ENCODE results near the gene ATF4. TPM values are rescaled to one million over a fixed set of nuclear protein-coding genes. Genes with fewer than 3 reads are reported as not detected.

Gene ATF4
- polyA plus RNA-seq, 1 donor from 2014 or later: 394 TPM

- Histone ChIP-seq H2AFZ (ENCODE audit: low read depth, low read length) (no peak overlapping the region), H3K79me2 (replicated peaks; ENCODE audit: insufficient read depth, low read length) (peaks cover 2% of the 10 kb centered on the region), H3K27ac (ENCODE audit: low read length) (no peak overlapping the region), H3K9me2 (ENCODE audit: insufficient read depth, low read length) (no peaks in the 10 kb centered on the region), H3K27me3 (ENCODE audit: insufficient read depth, low read depth, low read length) (no peaks in the 10 kb centered on the region), H3K9ac (ENCODE audit: low read length) (no peak overlapping the region), H3K36me3 (ENCODE audit: insufficient read depth, low read length) (peaks cover 18% of the 10 kb centered on the region), H3F3A (ENCODE audit: insufficient read depth, low read length, poor library complexity, severe bottlenecking) (no peaks in the 10 kb centered on the region), H3K4me2 (ENCODE audit: low read length) (no peak overlapping the region), H3K4me3 (ENCODE audit: low read length) (no peak overlapping the region), H4K20me1 (ENCODE audit: insufficient read depth) (no peaks in the 10 kb centered on the region), H3K9me3 (ENCODE audit: low read length) (no peaks in the 10 kb centered on the region)
- no peak for TF ChIP-seq SMC3 (conservative IDR thresholded peaks at IDR 0.05; ENCODE audit: poor library complexity)
- no peak for TF ChIP-seq POLR2AphosphoS5 (IDR thresholded peaks at IDR 0.05)
- TF ChIP-seq TAF1 (IDR thresholded peaks at IDR 0.05; ENCODE audit: low read depth): no peak
- TF ChIP-seq, protein P1, sequence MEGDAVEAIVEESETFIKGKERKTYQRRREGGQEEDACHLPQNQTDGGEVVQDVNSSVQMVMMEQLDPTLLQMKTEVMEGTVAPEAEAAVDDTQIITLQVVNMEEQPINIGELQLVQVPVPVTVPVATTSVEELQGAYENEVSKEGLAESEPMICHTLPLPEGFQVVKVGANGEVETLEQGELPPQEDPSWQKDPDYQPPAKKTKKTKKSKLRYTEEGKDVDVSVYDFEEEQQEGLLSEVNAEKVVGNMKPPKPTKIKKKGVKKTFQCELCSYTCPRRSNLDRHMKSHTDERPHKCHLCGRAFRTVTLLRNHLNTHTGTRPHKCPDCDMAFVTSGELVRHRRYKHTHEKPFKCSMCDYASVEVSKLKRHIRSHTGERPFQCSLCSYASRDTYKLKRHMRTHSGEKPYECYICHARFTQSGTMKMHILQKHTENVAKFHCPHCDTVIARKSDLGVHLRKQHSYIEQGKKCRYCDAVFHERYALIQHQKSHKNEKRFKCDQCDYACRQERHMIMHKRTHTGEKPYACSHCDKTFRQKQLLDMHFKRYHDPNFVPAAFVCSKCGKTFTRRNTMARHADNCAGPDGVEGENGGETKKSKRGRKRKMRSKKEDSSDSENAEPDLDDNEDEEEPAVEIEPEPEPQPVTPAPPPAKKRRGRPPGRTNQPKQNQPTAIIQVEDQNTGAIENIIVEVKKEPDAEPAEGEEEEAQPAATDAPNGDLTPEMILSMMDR (IDR thresholded peaks at IDR 0.05; ENCODE audit: poor library complexity, severe bottlenecking): no peak
- no peak for TF ChIP-seq EP300 (conservative IDR thresholded peaks at IDR 0.05; ENCODE audit: poor library complexity, severe bottlenecking)
- no peak for TF ChIP-seq MXI1 (conservative IDR thresholded peaks at IDR 0.05; ENCODE audit: poor library complexity, severe bottlenecking)
- TF ChIP-seq, protein P2, sequence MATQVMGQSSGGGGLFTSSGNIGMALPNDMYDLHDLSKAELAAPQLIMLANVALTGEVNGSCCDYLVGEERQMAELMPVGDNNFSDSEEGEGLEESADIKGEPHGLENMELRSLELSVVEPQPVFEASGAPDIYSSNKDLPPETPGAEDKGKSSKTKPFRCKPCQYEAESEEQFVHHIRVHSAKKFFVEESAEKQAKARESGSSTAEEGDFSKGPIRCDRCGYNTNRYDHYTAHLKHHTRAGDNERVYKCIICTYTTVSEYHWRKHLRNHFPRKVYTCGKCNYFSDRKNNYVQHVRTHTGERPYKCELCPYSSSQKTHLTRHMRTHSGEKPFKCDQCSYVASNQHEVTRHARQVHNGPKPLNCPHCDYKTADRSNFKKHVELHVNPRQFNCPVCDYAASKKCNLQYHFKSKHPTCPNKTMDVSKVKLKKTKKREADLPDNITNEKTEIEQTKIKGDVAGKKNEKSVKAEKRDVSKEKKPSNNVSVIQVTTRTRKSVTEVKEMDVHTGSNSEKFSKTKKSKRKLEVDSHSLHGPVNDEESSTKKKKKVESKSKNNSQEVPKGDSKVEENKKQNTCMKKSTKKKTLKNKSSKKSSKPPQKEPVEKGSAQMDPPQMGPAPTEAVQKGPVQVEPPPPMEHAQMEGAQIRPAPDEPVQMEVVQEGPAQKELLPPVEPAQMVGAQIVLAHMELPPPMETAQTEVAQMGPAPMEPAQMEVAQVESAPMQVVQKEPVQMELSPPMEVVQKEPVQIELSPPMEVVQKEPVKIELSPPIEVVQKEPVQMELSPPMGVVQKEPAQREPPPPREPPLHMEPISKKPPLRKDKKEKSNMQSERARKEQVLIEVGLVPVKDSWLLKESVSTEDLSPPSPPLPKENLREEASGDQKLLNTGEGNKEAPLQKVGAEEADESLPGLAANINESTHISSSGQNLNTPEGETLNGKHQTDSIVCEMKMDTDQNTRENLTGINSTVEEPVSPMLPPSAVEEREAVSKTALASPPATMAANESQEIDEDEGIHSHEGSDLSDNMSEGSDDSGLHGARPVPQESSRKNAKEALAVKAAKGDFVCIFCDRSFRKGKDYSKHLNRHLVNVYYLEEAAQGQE (IDR thresholded peaks at IDR 0.05; ENCODE audit: borderline replicate concordance): no peak
- TF ChIP-seq RAD21 (conservative IDR thresholded peaks at IDR 0.05): no peak
- TF ChIP-seq EZH2 (IDR thresholded peaks at IDR 0.05; ENCODE audit: borderline replicate concordance, insufficient read depth, low read length, poor library complexity, severe bottlenecking): no peak
Observed at GRCh38 chr22:39512026-39512425, 8.3 kb upstream of the ATF4 start.

DNA sequence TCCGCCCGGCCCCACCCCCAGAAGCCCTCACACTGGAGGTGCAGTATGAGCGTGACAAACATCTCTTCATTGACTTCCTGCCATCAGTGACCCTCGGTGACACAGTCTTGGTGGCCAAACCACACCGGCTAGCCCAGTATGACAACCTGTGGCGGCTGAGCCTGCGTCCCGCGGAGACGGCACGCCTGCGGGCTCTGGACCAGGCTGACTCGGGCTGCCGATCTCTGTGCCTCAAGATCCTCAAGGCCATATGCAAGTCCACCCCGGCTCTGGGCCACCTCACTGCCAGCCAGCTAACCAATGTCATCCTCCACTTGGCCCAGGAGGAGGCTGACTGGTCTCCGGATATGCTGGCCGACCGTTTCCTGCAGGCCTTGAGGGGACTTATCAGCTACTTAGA, 6.6 kb upstream of the ATF4 start:
- Histone ChIP-seq H3F3A (ENCODE audit: insufficient read depth, low read length, poor library complexity, severe bottlenecking) (peaks cover 2% of the 10 kb centered on the region), H3K27ac (ENCODE audit: low read length) (no peak overlapping the region), H3K4me3 (ENCODE audit: low read length) (no peak overlapping the region), H3K79me2 (replicated peaks; ENCODE audit: insufficient read depth, low read length) (peaks cover 2% of the 10 kb centered on the region), H3K36me3 (ENCODE audit: insufficient read depth, low read length) (peaks cover 9% of the 10 kb centered on the region), H4K20me1 (ENCODE audit: insufficient read depth) (no peaks in the 10 kb centered on the region), H3K4me2 (ENCODE audit: low read length) (no peak overlapping the region), H3K9me2 (ENCODE audit: insufficient read depth, low read length) (no peaks in the 10 kb centered on the region), H3K9ac (ENCODE audit: low read length) (no peak overlapping the region), H3K27me3 (ENCODE audit: insufficient read depth, low read depth, low read length) (no peaks in the 10 kb centered on the region), H2AFZ (ENCODE audit: low read depth, low read length) (no peak overlapping the region), H3K9me3 (ENCODE audit: low read length) (no peaks in the 10 kb centered on the region)
- TF ChIP-seq RAD21 (conservative IDR thresholded peaks at IDR 0.05) (no peak), EP300 (conservative IDR thresholded peaks at IDR 0.05; ENCODE audit: poor library complexity, severe bottlenecking) (no peak), POLR2AphosphoS5 (IDR thresholded peaks at IDR 0.05) (no peak), TAF1 (IDR thresholded peaks at IDR 0.05; ENCODE audit: low read depth) (no peak), SMC3 (conservative IDR thresholded peaks at IDR 0.05; ENCODE audit: poor library complexity) (no peak), MXI1 (conservative IDR thresholded peaks at IDR 0.05; ENCODE audit: poor library complexity, severe bottlenecking) (no peak), EZH2 (IDR thresholded peaks at IDR 0.05; ENCODE audit: borderline replicate concordance, insufficient read depth, low read length, poor library complexity, severe bottlenecking) (no peak)
- TF ChIP-seq, protein P1 (IDR thresholded peaks at IDR 0.05; ENCODE audit: poor library complexity, severe bottlenecking): no peak
- TF ChIP-seq, protein P2 (IDR thresholded peaks at IDR 0.05; ENCODE audit: borderline replicate concordance): no peak
